ENCODE results near the gene ZHX3.
A peak's percentile ranks its signal among the peaks of the same experiment; 100 is the strongest.

The ZHX3 gene

DNA sequence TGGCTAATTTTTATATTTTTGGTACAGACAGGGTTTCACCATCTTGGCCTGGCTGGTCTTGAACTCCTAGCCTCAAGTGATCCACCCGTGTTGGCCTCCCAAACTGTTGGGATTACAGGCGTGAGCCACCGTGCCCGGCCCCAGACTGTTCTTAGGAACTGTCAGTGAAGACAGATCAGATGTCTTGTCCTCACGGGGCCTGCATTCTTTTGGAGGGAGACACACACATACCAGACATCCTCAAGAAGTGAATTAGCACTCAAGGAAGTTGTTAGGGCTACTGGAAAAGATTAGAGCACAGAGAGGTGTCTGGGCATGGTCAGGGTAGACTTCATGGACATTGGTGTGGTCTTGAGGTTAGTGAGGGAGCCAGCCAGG is 12.8 kb upstream of the ZHX3 start:
- H4K91ac ChIP-seq (ENCODE audit: low read depth, low read length, poor library complexity) = no peak overlapping the region
- no peak overlapping the region for H3K18ac ChIP-seq (ENCODE audit: low read length)
- H3K14ac ChIP-seq (ENCODE audit: low read length) = no peak overlapping the region
- WGBS, 2 donors (ENCODE audit: extremely low coverage in 2 of 2, insufficient read length in 2 of 2, insufficient replicate concordance in 1 of 2) = no CpG with 5 or more reads among the region's 5 CpGs
- peaks cover 0 to 4% of the 10 kb centered on the region in 2 donors for H3K4me1 ChIP-seq (ENCODE audit: control insufficient read depth in 2 of 2, insufficient read depth in 1 of 2, low read depth in 1 of 2, low read length in 2 of 2)
- H3K9me3 ChIP-seq (replicated peaks in 1 of 2; ENCODE audit: control insufficient read depth in 2 of 2, insufficient read depth in 1 of 2, low read depth in 1 of 2, low read length in 2 of 2) = no peaks in the 10 kb centered on the region
- H3K79me1 ChIP-seq (ENCODE audit: low read depth, low read length) = no peaks in the 10 kb centered on the region
- H4K8ac ChIP-seq (ENCODE audit: low read depth, low read length) = no peak overlapping the region
- H2AK5ac ChIP-seq (ENCODE audit: low read depth, low read length) = no peak overlapping the region
- H2BK15ac ChIP-seq (ENCODE audit: low read length) = no peak overlapping the region
- no peak overlapping the region for H2BK120ac ChIP-seq (ENCODE audit: low read depth, low read length)
- no peak overlapping the region for H2BK12ac ChIP-seq (ENCODE audit: low read length)
- no peak overlapping the region for H3K4ac ChIP-seq (ENCODE audit: low read length)
- no peak overlapping the region for H3K27ac ChIP-seq (replicated peaks; ENCODE audit: low read length)
- no peaks in the 10 kb centered on the region for H3K36me3 ChIP-seq (replicated peaks in 1 of 2; ENCODE audit: control insufficient read depth in 2 of 2, insufficient read depth in 2 of 2, low read length in 2 of 2)
- no peak overlapping the region for H3K9ac ChIP-seq (ENCODE audit: low read depth, low read length, poor library complexity)
- no peaks in the 10 kb centered on the region for H3K27me3 ChIP-seq (ENCODE audit: control insufficient read depth in 3 of 3, insufficient read depth in 3 of 3, low read depth in 1 of 3, low read length in 3 of 3)
- H3K23ac ChIP-seq (ENCODE audit: low read depth, low read length, poor library complexity) = no peak overlapping the region
- DNase-seq (ENCODE audit: low spot score) = no peak
- no peak overlapping the region for H3K4me2 ChIP-seq (ENCODE audit: insufficient read depth, low read length, poor library complexity, severe bottlenecking)
- no peak overlapping the region for H2BK5ac ChIP-seq (ENCODE audit: low read length)
- no peak overlapping the region for H2AFZ ChIP-seq (ENCODE audit: low read length)
- H3K4me3 ChIP-seq (ENCODE audit: low read length in 2 of 2) = no peak overlapping the region

DNA sequence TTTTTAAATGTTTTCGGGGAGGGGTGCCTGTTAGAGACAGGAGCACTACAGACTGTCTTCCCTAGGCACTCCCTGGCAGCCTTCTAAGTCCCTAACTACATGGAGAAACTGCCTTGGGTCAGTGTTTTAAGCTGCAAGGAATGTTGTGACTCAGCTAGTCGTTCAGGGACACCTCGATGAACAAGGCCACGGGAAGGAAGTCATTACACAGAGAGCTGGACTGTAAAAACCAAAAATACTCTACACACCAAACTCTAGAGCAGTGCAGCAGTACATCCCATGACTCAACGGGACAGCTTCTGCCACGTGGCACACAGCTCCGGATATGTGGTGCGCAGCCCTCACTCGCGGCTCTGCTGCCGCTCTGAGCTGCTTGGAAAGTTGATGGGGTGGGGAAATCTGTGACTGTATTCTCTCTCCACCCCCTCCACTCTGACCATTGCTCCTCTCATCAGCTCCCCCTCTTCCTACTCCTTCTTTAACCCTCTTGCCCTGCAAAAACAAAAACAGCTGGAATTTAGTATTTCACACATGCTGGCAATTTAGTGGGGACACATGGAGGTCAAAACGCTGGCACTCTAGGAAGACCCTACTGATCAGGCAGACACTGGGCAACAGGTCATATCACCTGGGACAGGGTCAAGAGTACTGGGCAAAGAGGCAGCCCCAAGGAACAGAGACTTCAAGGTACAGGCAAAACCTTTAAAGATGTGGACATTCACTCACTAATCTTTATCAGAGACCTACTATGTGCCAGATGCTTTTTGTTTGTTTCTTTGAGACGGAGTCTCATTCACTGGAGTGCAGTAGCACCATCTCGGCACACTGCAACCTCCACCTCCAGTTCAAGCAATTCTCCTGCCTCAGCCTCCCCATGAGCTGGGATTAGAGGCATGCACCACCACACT is 12.2 kb upstream of the ZHX3 start:
- H3K36me3 ChIP-seq (replicated peaks in 1 of 2; ENCODE audit: control insufficient read depth in 2 of 2, insufficient read depth in 2 of 2, low read length in 2 of 2) = no peaks in the 10 kb centered on the region
- no peaks in the 10 kb centered on the region for H3K79me1 ChIP-seq (ENCODE audit: low read depth, low read length)
- H4K91ac ChIP-seq (ENCODE audit: low read depth, low read length, poor library complexity) = no peak overlapping the region
- no CpG with 5 or more reads among the region's 14 CpGs for WGBS, 2 donors (ENCODE audit: extremely low coverage in 2 of 2, insufficient read length in 2 of 2, insufficient replicate concordance in 1 of 2)
- H3K23ac ChIP-seq (ENCODE audit: low read depth, low read length, poor library complexity) = no peak overlapping the region
- H3K9me3 ChIP-seq (replicated peaks in 1 of 2; ENCODE audit: control insufficient read depth in 2 of 2, insufficient read depth in 1 of 2, low read depth in 1 of 2, low read length in 2 of 2) = no peaks in the 10 kb centered on the region
- no peak overlapping the region for H3K27ac ChIP-seq (replicated peaks; ENCODE audit: low read length)
- H3K9ac ChIP-seq (ENCODE audit: low read depth, low read length, poor library complexity) = no peak overlapping the region
- H4K8ac ChIP-seq (ENCODE audit: low read depth, low read length) = no peak overlapping the region
- peak overlapping the region; percentile 7 for H2BK12ac ChIP-seq (ENCODE audit: low read length)
- H3K14ac ChIP-seq (ENCODE audit: low read length) = no peak overlapping the region
- H3K27me3 ChIP-seq (ENCODE audit: control insufficient read depth in 3 of 3, insufficient read depth in 3 of 3, low read depth in 1 of 3, low read length in 3 of 3) = no peaks in the 10 kb centered on the region
- H2BK120ac ChIP-seq (ENCODE audit: low read depth, low read length) = no peak overlapping the region
- H3K4ac ChIP-seq (ENCODE audit: low read length) = no peak overlapping the region
- no peak overlapping the region for H3K4me2 ChIP-seq (ENCODE audit: insufficient read depth, low read length, poor library complexity, severe bottlenecking)
- no peak for DNase-seq (ENCODE audit: low spot score)
- peak overlapping the region; percentile 70 for H2AFZ ChIP-seq (ENCODE audit: low read length)
- no peak overlapping the region for H3K4me3 ChIP-seq (ENCODE audit: low read length in 2 of 2)
- peak overlapping the region; percentile 55 for H3K18ac ChIP-seq (ENCODE audit: low read length)
- H2AK5ac ChIP-seq (ENCODE audit: low read depth, low read length) = no peak overlapping the region
- H2BK15ac ChIP-seq (ENCODE audit: low read length) = no peak overlapping the region
- H3K4me1 ChIP-seq (ENCODE audit: control insufficient read depth in 2 of 2, insufficient read depth in 1 of 2, low read depth in 1 of 2, low read length in 2 of 2) = peaks cover 0 to 4% of the 10 kb centered on the region in 2 donors
- no peak overlapping the region for H2BK5ac ChIP-seq (ENCODE audit: low read length)

DNA sequence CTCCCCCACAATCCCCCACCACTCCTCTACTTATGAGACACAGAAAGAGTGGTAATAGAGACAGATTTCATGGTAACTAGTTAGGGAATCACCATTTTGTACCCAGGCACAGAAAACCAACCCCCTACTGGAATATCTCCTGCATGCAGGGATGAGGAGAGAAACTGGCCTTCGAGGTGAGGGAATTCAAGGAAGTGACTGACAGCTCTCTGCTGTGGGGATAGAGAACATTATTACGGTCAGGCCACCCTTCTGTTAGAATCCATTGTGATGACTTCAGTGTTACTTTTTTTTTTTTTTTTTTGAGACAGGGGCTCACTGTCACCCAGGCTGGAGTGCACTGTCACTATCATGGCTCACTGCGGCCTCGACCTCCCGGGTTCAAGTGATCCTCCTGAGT is 9.6 kb upstream of the ZHX3 start:
- Histone ChIP-seq H3K9ac (ENCODE audit: low read depth, low read length, poor library complexity) (no peak overlapping the region), H2BK5ac (ENCODE audit: low read length) (no peak overlapping the region), H2BK120ac (ENCODE audit: low read depth, low read length) (no peak overlapping the region), H2AFZ (ENCODE audit: low read length) (no peak overlapping the region), H2BK12ac (ENCODE audit: low read length) (no peak overlapping the region), H3K14ac (ENCODE audit: low read length) (no peak overlapping the region), H3K23ac (ENCODE audit: low read depth, low read length, poor library complexity) (no peak overlapping the region), H4K8ac (ENCODE audit: low read depth, low read length) (no peak overlapping the region), H3K27me3 (ENCODE audit: control insufficient read depth in 3 of 3, insufficient read depth in 3 of 3, low read depth in 1 of 3, low read length in 3 of 3) (no peaks in the 10 kb centered on the region), H3K4me3 (ENCODE audit: low read length in 2 of 2) (no peak overlapping the region), H3K27ac (replicated peaks; ENCODE audit: low read length) (no peak overlapping the region), H4K91ac (ENCODE audit: low read depth, low read length, poor library complexity) (no peak overlapping the region), H3K36me3 (replicated peaks in 1 of 2; ENCODE audit: control insufficient read depth in 2 of 2, insufficient read depth in 2 of 2, low read length in 2 of 2) (peaks cover 0 to 2% of the 10 kb centered on the region in 2 donors), H3K4ac (ENCODE audit: low read length) (no peak overlapping the region), H3K18ac (ENCODE audit: low read length) (no peak overlapping the region), H2BK15ac (ENCODE audit: low read length) (no peak overlapping the region), H3K4me1 (ENCODE audit: control insufficient read depth in 2 of 2, insufficient read depth in 1 of 2, low read depth in 1 of 2, low read length in 2 of 2) (peaks cover 0 to 4% of the 10 kb centered on the region in 2 donors), H3K9me3 (replicated peaks in 1 of 2; ENCODE audit: control insufficient read depth in 2 of 2, insufficient read depth in 1 of 2, low read depth in 1 of 2, low read length in 2 of 2) (no peaks in the 10 kb centered on the region), H3K79me1 (ENCODE audit: low read depth, low read length) (no peaks in the 10 kb centered on the region), H3K4me2 (ENCODE audit: insufficient read depth, low read length, poor library complexity, severe bottlenecking) (no peak overlapping the region), H2AK5ac (ENCODE audit: low read depth, low read length) (no peak overlapping the region)
- WGBS, 2 donors (ENCODE audit: extremely low coverage in 2 of 2, insufficient read length in 2 of 2, insufficient replicate concordance in 1 of 2) = no CpG with 5 or more reads among the region's 5 CpGs
- DNase-seq (ENCODE audit: low spot score) = no peak

DNA sequence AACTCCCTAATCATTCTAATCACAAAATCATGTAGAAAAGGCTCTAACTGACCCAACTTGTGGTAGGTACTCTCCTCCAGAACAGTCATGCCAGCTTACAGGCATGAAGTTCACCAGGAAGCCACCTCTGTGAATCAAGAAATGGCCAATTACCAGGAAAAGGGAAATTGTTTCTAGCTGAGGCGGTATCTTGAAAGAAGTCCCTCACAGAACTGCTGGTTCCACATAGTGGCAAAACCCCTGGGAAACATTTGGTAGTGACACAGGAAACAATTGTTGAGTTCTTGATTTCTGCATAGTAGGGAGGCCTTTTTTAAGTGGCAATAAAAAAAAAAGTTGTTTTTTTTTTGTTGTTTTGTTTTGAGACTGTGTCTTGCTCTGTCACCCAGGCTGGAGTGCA is 3.4 kb upstream of the ZHX3 start:
- no peak overlapping the region for H2BK15ac ChIP-seq (ENCODE audit: low read length)
- H3K4me3 ChIP-seq (ENCODE audit: low read length in 2 of 2) = no peak overlapping the region
- WGBS, 2 donors (ENCODE audit: extremely low coverage in 2 of 2, insufficient read length in 2 of 2, insufficient replicate concordance in 1 of 2) = no CpG with 5 or more reads among the region's 1 CpG
- peaks cover 0 to 2% of the 10 kb centered on the region in 2 donors for H3K36me3 ChIP-seq (replicated peaks in 1 of 2; ENCODE audit: control insufficient read depth in 2 of 2, insufficient read depth in 2 of 2, low read length in 2 of 2)
- no peak overlapping the region for H2BK5ac ChIP-seq (ENCODE audit: low read length)
- no peak overlapping the region for H3K4me2 ChIP-seq (ENCODE audit: insufficient read depth, low read length, poor library complexity, severe bottlenecking)
- H3K18ac ChIP-seq (ENCODE audit: low read length) = no peak overlapping the region
- no peaks in the 10 kb centered on the region for H3K9me3 ChIP-seq (replicated peaks in 1 of 2; ENCODE audit: control insufficient read depth in 2 of 2, insufficient read depth in 1 of 2, low read depth in 1 of 2, low read length in 2 of 2)
- H2BK120ac ChIP-seq (ENCODE audit: low read depth, low read length) = no peak overlapping the region
- H3K79me1 ChIP-seq (ENCODE audit: low read depth, low read length) = peaks cover 3% of the 10 kb centered on the region
- no peak overlapping the region for H4K8ac ChIP-seq (ENCODE audit: low read depth, low read length)
- no peak overlapping the region for H2BK12ac ChIP-seq (ENCODE audit: low read length)
- H3K23ac ChIP-seq (ENCODE audit: low read depth, low read length, poor library complexity) = no peak overlapping the region
- no peak overlapping the region for H3K27ac ChIP-seq (replicated peaks; ENCODE audit: low read length)
- H2AK5ac ChIP-seq (ENCODE audit: low read depth, low read length) = no peak overlapping the region
- H3K14ac ChIP-seq (ENCODE audit: low read length) = no peak overlapping the region
- peaks cover 5 to 8% of the 10 kb centered on the region in 2 donors for H3K4me1 ChIP-seq (ENCODE audit: control insufficient read depth in 2 of 2, insufficient read depth in 1 of 2, low read depth in 1 of 2, low read length in 2 of 2)
- H3K4ac ChIP-seq (ENCODE audit: low read length) = no peak overlapping the region
- no peak overlapping the region for H4K91ac ChIP-seq (ENCODE audit: low read depth, low read length, poor library complexity)
- DNase-seq (ENCODE audit: low spot score) = no peak
- no peaks in the 10 kb centered on the region for H3K27me3 ChIP-seq (ENCODE audit: control insufficient read depth in 3 of 3, insufficient read depth in 3 of 3, low read depth in 1 of 3, low read length in 3 of 3)
- H3K9ac ChIP-seq (ENCODE audit: low read depth, low read length, poor library complexity) = no peak overlapping the region
- H2AFZ ChIP-seq (ENCODE audit: low read length) = no peak overlapping the region
